Ishikawa (cell line): Measurements from ENCODE around the gene MROH7.

Experiments
- CEBPB ChIP-seq: IDR thresholded peaks from 2 replicates; pipeline ENCODE4 v1.6.1; 2012
- EGR1 ChIP-seq: IDR thresholded peaks from 2 replicates; pipeline ENCODE4 v1.6.1; 2012
- EP300 ChIP-seq: IDR thresholded peaks from 2 replicates; pipeline ENCODE4 v1.6.1; 2012; ENCODE audit warnings: borderline replicate concordance
- FOXM1 ChIP-seq: IDR thresholded peaks from 2 replicates; pipeline ENCODE4 v1.6.1; 2012; ENCODE audit warnings: low read depth, borderline replicate concordance
- RAD21 ChIP-seq: IDR thresholded peaks from 2 replicates; pipeline ENCODE4 v1.6.1; 2012; ENCODE audit warnings: low read depth
- TAF1 ChIP-seq: IDR thresholded peaks from 2 replicates; pipeline ENCODE4 v1.6.1; 2012; ENCODE audit warnings: low read depth, mild to moderate bottlenecking
- TCF12 ChIP-seq: IDR thresholded peaks from 2 replicates; pipeline ENCODE4 v1.6.1; 2012; ENCODE audit warnings: low read depth
- TEAD4 ChIP-seq: IDR thresholded peaks from 2 replicates; pipeline ENCODE4 v1.6.1; 2012
- YY1 ChIP-seq: IDR thresholded peaks from 2 replicates; pipeline ENCODE4 v1.6.1; 2012; ENCODE audit warnings: low read depth
- ZBTB7A ChIP-seq: IDR thresholded peaks from 2 replicates; pipeline ENCODE4 v1.6.1; 2012; ENCODE audit warnings: low read depth
- TF ChIP-seq, protein P1 (sequence below): IDR thresholded peaks from 2 replicates; pipeline ENCODE4 v1.6.1; 2012; ENCODE audit warnings: low read depth, mild to moderate bottlenecking
- TF ChIP-seq, protein P2 (sequence below): IDR thresholded peaks from 2 replicates; pipeline ENCODE4 v1.6.1; 2012
- TF ChIP-seq, protein P3 (sequence below): IDR thresholded peaks from 2 replicates; pipeline ENCODE4 v1.6.1; 2012

DNA sequence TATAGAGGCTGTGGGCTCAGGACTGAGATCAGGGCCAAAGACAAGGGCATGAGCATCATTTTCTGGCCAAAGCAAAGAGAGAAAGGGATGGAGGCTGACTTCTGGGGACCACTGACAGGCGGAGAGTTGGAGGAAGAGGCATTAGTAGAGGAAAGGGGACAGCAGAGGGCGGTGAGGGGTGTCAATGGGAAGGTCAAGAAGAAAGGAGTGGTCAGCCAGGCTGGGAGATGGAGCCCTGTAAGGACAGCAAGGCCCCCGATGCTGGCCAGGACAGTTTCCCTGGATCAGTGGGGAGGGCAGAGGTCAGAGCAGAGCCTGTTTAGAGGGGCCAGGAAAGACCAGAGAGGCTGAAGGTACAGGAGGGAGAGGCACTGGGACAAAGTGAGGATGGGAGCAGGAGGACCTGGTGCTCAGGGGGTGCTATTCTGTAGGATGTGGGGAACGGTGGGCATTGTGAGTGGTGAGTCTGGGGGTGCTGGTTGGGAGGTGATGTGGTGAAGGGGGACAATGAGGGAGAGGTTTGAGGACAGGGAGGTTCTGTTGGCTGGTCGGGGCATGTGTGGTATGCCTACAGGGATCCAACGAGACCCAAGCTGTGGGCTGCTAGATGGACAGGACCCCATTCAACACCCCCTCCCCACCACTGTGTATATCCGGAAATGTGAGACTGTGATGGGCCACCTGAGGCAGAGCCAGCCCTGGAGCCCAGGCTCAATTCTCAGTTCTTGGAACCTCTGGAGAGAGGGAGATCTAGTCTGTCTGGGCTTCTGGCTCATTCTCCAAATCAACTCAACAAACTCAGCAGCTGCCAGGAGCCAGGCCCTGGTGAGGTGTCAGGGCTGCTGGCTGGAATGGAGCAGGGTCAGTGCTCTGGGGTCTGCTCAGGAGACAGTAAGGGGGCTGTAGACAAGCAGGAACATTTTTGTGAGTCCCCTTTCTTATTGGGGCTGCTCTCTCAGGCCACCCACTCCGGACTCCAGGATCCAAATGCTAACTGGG lies 16.8 kb upstream of the MROH7 start:
- TF ChIP-seq TCF12: no peak
- TF ChIP-seq, protein P1, sequence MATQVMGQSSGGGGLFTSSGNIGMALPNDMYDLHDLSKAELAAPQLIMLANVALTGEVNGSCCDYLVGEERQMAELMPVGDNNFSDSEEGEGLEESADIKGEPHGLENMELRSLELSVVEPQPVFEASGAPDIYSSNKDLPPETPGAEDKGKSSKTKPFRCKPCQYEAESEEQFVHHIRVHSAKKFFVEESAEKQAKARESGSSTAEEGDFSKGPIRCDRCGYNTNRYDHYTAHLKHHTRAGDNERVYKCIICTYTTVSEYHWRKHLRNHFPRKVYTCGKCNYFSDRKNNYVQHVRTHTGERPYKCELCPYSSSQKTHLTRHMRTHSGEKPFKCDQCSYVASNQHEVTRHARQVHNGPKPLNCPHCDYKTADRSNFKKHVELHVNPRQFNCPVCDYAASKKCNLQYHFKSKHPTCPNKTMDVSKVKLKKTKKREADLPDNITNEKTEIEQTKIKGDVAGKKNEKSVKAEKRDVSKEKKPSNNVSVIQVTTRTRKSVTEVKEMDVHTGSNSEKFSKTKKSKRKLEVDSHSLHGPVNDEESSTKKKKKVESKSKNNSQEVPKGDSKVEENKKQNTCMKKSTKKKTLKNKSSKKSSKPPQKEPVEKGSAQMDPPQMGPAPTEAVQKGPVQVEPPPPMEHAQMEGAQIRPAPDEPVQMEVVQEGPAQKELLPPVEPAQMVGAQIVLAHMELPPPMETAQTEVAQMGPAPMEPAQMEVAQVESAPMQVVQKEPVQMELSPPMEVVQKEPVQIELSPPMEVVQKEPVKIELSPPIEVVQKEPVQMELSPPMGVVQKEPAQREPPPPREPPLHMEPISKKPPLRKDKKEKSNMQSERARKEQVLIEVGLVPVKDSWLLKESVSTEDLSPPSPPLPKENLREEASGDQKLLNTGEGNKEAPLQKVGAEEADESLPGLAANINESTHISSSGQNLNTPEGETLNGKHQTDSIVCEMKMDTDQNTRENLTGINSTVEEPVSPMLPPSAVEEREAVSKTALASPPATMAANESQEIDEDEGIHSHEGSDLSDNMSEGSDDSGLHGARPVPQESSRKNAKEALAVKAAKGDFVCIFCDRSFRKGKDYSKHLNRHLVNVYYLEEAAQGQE: no peak
- TF ChIP-seq FOXM1: no peak
- TF ChIP-seq YY1: no peak
- no peak for TF ChIP-seq RAD21
- no peak for TF ChIP-seq CEBPB
- TF ChIP-seq EP300: no peak
- TF ChIP-seq, protein P2, sequence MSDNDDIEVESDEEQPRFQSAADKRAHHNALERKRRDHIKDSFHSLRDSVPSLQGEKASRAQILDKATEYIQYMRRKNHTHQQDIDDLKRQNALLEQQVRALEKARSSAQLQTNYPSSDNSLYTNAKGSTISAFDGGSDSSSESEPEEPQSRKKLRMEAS: no peak
- no peak for TF ChIP-seq ZBTB7A
- no peak for TF ChIP-seq TEAD4
- no peak for TF ChIP-seq TAF1
- no peak for TF ChIP-seq EGR1
- TF ChIP-seq, protein P3, sequence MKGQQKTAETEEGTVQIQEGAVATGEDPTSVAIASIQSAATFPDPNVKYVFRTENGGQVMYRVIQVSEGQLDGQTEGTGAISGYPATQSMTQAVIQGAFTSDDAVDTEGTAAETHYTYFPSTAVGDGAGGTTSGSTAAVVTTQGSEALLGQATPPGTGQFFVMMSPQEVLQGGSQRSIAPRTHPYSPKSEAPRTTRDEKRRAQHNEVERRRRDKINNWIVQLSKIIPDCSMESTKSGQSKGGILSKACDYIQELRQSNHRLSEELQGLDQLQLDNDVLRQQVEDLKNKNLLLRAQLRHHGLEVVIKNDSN: no peak
